ENCODE measurements around the gene ARF1.

Gene ARF1

GRCh38 chr1:228082918-228083870 lies 686 bp downstream of the ARF1 start:
- H3K4me3 ChIP-seq (ENCODE audit: low read depth, low read length): peak overlapping the region; percentile 81
- TF ChIP-seq CTCF (IDR thresholded peaks at IDR 0.05; ENCODE audit: low read depth, low read length, missing control alignments): no peak
- no peak for DNase-seq (ENCODE audit: low read depth)

GRCh38 chr1:228083871-228084278 lies 1.4 kb downstream of the ARF1 start:
- no peak for DNase-seq (ENCODE audit: low read depth)
- TF ChIP-seq CTCF (IDR thresholded peaks at IDR 0.05; ENCODE audit: low read depth, low read length, missing control alignments): no peak

GRCh38 chr1:228084325-228084724 lies 1.8 kb downstream of the ARF1 start:
- DNase-seq (ENCODE audit: low read depth): no peak
- TF ChIP-seq CTCF (IDR thresholded peaks at IDR 0.05; ENCODE audit: low read depth, low read length, missing control alignments): no peak
- peak overlapping the region; percentile 81 for H3K4me3 ChIP-seq (ENCODE audit: low read depth, low read length)

More at GRCh38 chr1:228083871-228084278, 1.4 kb downstream of the ARF1 start:
- peak overlapping the region; percentile 81 for H3K4me3 ChIP-seq (ENCODE audit: low read depth, low read length)

- no peak for TF ChIP-seq CTCF (IDR thresholded peaks at IDR 0.05; ENCODE audit: low read depth, low read length, missing control alignments)
- peak overlapping the region; percentile 81 for H3K4me3 ChIP-seq (ENCODE audit: low read depth, low read length)
These were observed 2.3 kb downstream of the ARF1 start for GRCh38 chr1:228084797-228085196.

GRCh38 chr1:228085287-228085951 lies 2.9 kb downstream of the ARF1 start:
- no peak for DNase-seq (ENCODE audit: low read depth)
- TF ChIP-seq CTCF (IDR thresholded peaks at IDR 0.05; ENCODE audit: low read depth, low read length, missing control alignments): no peak
- H3K4me3 ChIP-seq (ENCODE audit: low read depth, low read length): peak overlapping the region; percentile 0; the same call in 1 of the 2 replicates

More at GRCh38 chr1:228084797-228085196, 2.3 kb downstream of the ARF1 start:
- no peak for DNase-seq (ENCODE audit: low read depth)

- no peak for TF ChIP-seq CTCF (IDR thresholded peaks at IDR 0.05; ENCODE audit: low read depth, low read length, missing control alignments)
- DNase-seq (ENCODE audit: low read depth): no peak
- H3K4me3 ChIP-seq (ENCODE audit: low read depth, low read length): no peak overlapping the region
These were observed 5.3 kb downstream of the ARF1 start for GRCh38 chr1:228087771-228088251.
